GM20431 (cell line): ENCODE measurements around the gene PLAC1.

ENCODE experiments used
- in situ Hi-C: fragments of 300-500 bp; cut with MseI, MboI; formaldehyde crosslinking; loops from one replicate; pipeline ENCODE4 v1.15.0; 2020; ENCODE audit warnings: low sequenced_read_pairs; ENCODE audit not compliant: unreplicated experiment

PLAC1 gene

GRCh38 chrX:134633394-134633793 is 24.9 kb downstream of the PLAC1 start:
- in situ Hi-C loops, result no loop called here

- in situ Hi-C loops, result no loop called here
These were observed 25.9 kb downstream of the PLAC1 start for GRCh38 chrX:134632355-134632754.

GRCh38 chrX:134631426-134632346 is 26.6 kb downstream of the PLAC1 start:
- in situ Hi-C loops, result no loop called here

- in situ Hi-C loops, result no loop called here
These were observed 29.6 kb downstream of the PLAC1 start for GRCh38 chrX:134628663-134629062.

- in situ Hi-C loops, result no loop called here
These were observed 31.8 kb downstream of the PLAC1 start for GRCh38 chrX:134626434-134626833.

- in situ Hi-C loops, result no loop called here
These were observed 33.0 kb downstream of the PLAC1 start for GRCh38 chrX:134625315-134625718.

GRCh38 chrX:134624046-134624430 is 34.2 kb downstream of the PLAC1 start:
- in situ Hi-C loops, result no loop called here

- in situ Hi-C loops, result no loop called here
These were observed 34.8 kb downstream of the PLAC1 start for GRCh38 chrX:134623293-134624045.

GRCh38 chrX:134622813-134623185 is 35.5 kb downstream of the PLAC1 start:
- in situ Hi-C loops, result no loop called here

- in situ Hi-C loops, result no loop called here
These were observed 36.0 kb downstream of the PLAC1 start for GRCh38 chrX:134622056-134622812.

- in situ Hi-C loops, result no loop called here
These were observed 38.4 kb downstream of the PLAC1 start for GRCh38 chrX:134619838-134620237.

GRCh38 chrX:134613396-134613795 is 44.9 kb downstream of the PLAC1 start:
- in situ Hi-C loops, result no loop called here

- in situ Hi-C loops, result no loop called here
These were observed 50.1 kb downstream of the PLAC1 start for GRCh38 chrX:134608153-134608552.

- in situ Hi-C loops, result no loop called here
These were observed 50.7 kb downstream of the PLAC1 start for GRCh38 chrX:134607523-134607922.

GRCh38 chrX:134604701-134605311 is 53.5 kb downstream of the PLAC1 start:
- in situ Hi-C loops, result no loop called here

- in situ Hi-C loops, result no loop called here
These were observed 54.2 kb downstream of the PLAC1 start for GRCh38 chrX:134603806-134604700.

- in situ Hi-C loops, result no loop called here
These were observed 55.9 kb downstream of the PLAC1 start for GRCh38 chrX:134602410-134602809.

- in situ Hi-C loops, result no loop called here
These were observed 57.0 kb downstream of the PLAC1 start for GRCh38 chrX:134601240-134601765.

- in situ Hi-C loops, result no loop called here
These were observed 57.6 kb downstream of the PLAC1 start for GRCh38 chrX:134600714-134601113.
